ENCODE results near the gene RPL36.
"Not testable (repeated sequence)": the region's sequence is repeated elsewhere in the genome, so short reads cannot be mapped to it uniquely, and the experiment has no call there.

Gene RPL36

GRCh38 chr19:5707576-5708575 lies 17.8 kb downstream of the RPL36 start:
- DNase-seq: no peak

GRCh38 chr19:5711025-5711424 lies 20.9 kb downstream of the RPL36 start:
- DNase-seq: no peak

- DNase-seq: no peak
These were observed 21.6 kb downstream of the RPL36 start for GRCh38 chr19:5711713-5712161.

GRCh38 chr19:5713228-5713627 lies 23.1 kb downstream of the RPL36 start:
- no peak for DNase-seq

GRCh38 chr19:5714816-5715215 lies 24.7 kb downstream of the RPL36 start:
- no peak for DNase-seq

GRCh38 chr19:5717215-5717935 lies 27.3 kb downstream of the RPL36 start:
- DNase-seq: no peak

GRCh38 chr19:5718037-5718578 lies 28.0 kb downstream of the RPL36 start:
- DNase-seq: no peak

GRCh38 chr19:5718579-5719273 lies 28.6 kb downstream of the RPL36 start:
- no peak for DNase-seq

GRCh38 chr19:5719274-5719960 lies 29.3 kb downstream of the RPL36 start:
- DNase-seq: no peak

GRCh38 chr19:5719961-5720790 lies 30.1 kb downstream of the RPL36 start, which contains the start of the genes CATSPERD and LONP1:
Gene CATSPERD (plus strand): TSS chr19:5720637. CDS start chr19:5720738, 101 bp downstream.
Gene LONP1 (minus strand): TSS chr19:5720146. CDS start chr19:5720132, 14 bp downstream.
- DNase-seq: peak; percentile 99

GRCh38 chr19:5727453-5728050 lies 37.5 kb downstream of the RPL36 start:
- DNase-seq: no peak

- not testable (repeated sequence) for DNase-seq
These were observed 43.1 kb downstream of the RPL36 start for GRCh38 chr19:5733172-5733571.

- DNase-seq: no peak
These were observed 48.3 kb downstream of the RPL36 start for GRCh38 chr19:5738423-5738822.

All from NCI-H1105 (cell line).